CD4-positive, alpha-beta T cell treated with Interleukin-1 beta for 1 hour (primary cell): ENCODE measurements around the gene NFE2L2.

ENCODE experiments used
- DNase-seq, 2 donors: peaks; one replicate each; pipeline ENCODE4 v3.0.0-alpha.2; 2020 to 2022

NFE2L2 gene

DNA sequence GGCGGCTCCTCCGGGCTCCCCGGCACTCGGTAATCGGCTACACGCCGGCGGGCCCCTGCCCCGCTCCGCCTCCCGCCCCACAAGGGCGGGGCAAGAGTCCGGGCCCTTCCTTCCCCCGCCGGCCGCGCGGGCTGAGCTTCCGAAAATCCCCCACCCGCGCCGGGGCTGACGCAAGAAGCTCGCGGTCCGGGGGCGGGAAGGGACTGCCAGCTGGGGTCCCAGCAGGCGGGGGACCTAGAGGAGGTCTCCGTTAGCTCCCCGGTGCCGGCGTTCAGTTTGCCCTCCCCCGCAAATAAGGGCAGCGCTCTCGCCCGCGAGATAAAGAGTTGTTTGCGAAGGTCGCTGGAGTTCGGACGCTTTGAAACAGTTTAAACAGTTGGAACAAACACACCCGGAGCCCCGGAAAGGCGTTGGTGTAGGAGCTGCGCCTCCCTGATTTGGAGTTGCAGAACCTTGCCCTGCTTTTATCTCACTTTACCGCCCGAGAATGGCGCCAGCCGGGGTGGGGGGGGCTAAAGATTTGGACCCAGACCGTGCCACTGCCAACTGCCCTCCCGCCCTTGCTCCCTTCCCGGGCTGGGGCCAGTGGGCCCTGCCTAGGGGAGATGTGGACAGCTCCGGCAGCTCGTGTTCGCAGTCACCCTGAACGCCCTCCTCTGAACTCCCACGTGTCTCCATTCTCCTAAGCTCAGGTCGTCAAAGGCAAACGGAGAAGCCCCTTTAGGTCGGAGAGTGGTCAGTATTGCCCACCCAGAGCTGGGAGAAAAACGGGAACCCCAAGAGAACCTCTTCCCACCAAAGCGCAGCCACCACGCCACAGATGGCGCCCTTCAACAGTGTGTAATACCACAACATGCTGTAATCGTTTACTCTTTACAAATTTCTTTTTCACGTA lies at the start of gene NFE2L2:
NFE2L2 (minus strand) TSS at position 35 of the 895 bp plus-strand sequence. CDS start 151 bp downstream, outside the sequence.
- DNase-seq: peak; percentile 93 to 95

DNA sequence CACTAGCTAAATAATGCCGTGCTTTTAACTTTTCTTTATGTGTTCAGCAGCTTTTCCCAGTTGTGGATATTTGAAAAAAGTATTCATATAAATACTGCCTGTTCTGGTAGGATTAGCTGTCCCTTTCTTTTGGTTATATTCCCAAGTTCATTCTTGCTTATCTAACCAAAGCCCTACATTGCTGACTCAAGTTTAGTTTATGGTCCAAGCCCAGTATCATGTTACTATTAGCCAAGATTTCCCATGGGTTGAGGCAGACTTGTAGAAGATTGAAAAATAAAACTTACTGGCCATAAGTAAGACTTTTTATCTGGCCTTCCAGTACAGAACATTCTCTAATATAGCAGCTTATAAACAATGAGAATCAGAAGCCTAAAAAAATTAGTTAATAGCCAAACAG lies 49.7 kb upstream of the NFE2L2 start:
- DNase-seq: no peak

- no peak for DNase-seq
Measured at GRCh38 chr2:177313162-177313781, 48.7 kb upstream of the NFE2L2 start.

DNA sequence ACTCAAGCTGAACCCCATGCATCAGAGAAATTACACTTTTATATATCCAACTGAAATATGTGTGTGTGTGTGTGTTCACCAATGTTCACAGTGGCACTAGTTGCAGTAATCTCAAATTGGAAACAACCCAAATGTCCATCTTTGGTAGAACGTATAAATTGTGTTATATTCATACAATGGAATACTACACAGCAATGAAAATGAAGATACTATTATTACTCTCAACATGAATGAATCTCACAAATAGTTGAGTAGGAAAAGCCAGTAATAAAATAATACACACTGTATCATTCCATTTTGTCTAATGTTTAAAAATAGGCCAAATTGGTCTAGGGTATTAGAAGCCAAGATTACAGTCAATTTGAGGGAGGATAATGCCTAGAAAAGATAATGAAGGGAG lies 48.0 kb upstream of the NFE2L2 start:
- no peak for DNase-seq

DNA sequence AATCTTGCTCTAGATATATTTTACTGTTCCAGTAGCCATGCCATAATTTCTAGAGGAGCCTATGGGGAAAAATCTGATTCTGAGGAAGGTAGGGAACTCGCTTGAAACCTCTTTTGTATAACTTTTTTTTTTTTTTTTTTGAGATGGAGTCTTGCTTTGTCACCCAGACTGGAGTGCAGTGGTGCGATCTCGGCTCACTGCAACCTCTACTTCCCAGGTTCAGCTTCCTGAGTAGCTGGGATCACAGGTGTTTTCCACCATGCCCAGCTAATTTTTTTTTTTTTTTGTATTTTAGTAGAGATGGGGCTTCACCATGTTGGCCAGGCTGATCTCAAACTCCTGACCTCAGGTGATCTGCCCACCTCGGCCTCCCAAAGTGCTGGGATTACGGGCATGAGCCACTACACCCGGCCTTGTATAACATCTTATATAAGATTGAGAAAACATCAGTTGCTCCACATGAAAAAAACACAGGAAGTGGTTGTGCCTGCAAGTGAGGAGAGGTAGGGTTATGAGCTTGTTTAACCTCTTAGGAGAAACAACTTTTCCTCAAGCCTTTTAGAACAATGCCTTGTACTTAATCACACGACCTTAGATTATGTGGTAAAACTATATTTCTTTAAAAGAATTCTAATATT lies 45.3 kb upstream of the NFE2L2 start:
- DNase-seq: peak; percentile 25 to 33

GRCh38 chr2:177306550-177306949 lies 42.0 kb upstream of the NFE2L2 start:
- no peak for DNase-seq

- DNase-seq: no peak
Measured at GRCh38 chr2:177303939-177304338, 39.4 kb upstream of the NFE2L2 start.

DNA sequence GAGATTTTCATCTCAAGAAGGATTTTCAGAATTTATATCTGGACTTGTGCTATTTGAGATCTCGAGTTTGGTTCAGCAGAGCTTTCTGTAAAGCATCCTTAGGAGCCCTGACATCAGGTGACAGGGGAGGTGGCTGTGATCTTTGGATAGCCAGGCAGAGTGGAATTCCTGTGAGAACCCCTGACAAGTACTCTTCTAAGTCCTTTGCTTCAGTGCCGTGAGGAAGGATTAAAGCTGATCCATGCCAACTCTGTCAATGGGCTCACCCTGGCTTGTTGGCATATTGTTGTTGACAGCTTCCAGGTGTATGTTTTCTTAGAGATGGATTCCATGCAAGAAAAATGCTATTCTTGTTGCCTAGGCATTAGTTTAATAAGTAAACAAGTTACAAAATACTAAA lies 38.0 kb upstream of the NFE2L2 start:
- DNase-seq: no peak

DNA sequence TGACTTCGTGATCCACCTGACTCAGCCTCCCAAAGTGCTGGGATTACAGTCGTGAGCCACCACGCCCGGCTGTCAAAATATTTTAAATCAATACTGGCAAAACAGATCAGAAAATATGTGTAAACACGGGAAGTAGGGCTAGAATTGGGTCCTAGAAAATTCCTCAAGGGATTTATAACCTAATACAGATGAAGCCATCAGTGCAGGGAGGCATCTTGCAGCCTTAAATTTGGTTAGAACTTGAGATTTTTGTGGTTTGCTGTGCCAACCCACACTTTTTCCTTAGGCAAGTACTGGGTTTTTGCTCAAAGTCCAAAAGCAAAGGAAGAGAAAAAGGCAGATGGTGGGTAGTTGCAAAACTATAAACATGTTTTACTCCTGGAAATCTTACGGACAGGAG lies 33.7 kb upstream of the NFE2L2 start:
- DNase-seq: no peak

GRCh38 chr2:177296040-177296439 lies 31.5 kb upstream of the NFE2L2 start:
- DNase-seq: peak in 1 of 2 donors; percentile 57

DNA sequence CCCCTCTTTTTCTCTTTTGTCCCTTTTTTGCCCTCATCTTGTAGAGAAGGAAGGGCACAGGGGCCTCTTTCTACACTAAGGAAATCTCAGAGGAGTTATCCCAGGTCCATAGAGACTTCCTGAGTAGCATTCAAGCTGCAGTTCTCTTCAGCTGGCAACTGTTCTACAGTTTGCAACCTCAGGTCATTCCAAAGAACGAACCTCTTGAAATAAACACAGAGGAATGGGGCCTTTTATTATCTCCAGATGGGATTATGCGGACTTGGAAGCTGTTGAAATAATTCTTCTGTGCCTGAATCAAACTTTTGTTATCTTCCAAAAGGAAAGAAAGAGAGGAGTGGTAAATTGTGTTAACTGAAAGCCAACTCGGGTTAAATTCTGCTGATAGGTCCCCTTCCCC lies 31.0 kb upstream of the NFE2L2 start:
- no peak for DNase-seq

GRCh38 chr2:177291701-177292100 lies 27.2 kb upstream of the NFE2L2 start:
- no peak for DNase-seq

DNA sequence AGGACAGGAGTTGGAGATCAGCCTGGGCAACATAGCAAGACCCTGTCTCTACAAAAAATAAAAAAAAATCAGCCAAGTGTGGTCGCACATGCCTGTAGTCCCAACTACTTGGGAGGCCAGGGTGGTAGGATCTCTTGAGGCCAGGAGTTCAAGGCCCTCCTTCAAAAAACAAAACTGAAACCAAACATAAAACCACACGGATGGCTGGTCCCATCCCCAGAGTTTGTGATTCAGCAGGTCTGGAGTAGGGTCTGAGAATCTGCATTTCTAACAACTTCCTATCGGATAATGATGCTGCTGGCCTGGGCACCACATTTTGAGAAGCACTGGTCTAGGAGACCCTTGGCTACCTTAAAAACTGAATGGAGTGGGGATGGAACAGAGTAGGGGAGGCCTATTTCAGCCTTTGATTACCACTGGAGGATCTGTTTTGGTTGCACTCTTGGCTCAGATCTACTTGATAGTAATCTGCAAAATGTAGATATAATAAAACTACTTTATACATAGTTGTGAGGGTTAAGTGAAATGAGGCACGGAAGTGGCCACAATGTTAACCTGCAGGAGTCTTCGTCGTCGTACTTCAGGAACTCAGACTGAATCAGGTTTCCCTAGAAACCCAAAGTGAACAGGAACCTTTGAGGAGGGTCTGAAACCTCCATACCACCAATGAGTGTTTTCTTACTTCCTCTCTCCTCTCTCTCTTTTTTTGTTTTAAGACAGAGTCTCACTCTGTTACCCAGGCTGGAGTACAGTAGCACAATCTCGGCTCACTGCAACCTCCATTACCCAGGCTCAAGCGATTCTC lies 25.5 kb upstream of the NFE2L2 start:
- DNase-seq: no peak

DNA sequence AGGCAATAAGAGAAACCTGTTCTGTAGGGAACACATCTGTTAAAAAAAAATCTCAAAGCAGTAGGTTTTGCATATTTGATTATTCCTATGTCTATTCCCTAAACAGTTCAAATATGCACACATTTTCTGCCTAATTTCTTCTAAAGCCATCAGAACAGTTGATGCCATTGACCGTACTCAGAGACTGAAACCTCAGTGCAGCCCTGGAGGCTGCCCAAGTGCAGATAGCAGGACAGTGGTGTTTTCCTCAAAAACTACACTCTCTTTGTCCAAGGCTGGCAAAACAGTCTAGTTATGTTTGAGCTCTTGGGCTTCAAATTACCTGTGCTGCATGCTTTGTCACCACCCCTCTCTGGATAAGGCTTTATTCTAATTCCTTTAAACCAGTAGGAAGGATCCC lies 23.3 kb upstream of the NFE2L2 start:
- DNase-seq: no peak

GRCh38 chr2:177285892-177286715 lies 21.6 kb upstream of the NFE2L2 start:
- no peak for DNase-seq

GRCh38 chr2:177284531-177284930 lies 20.0 kb upstream of the NFE2L2 start:
- DNase-seq: no peak

GRCh38 chr2:177283906-177284305 lies 19.4 kb upstream of the NFE2L2 start:
- no peak for DNase-seq

DNA sequence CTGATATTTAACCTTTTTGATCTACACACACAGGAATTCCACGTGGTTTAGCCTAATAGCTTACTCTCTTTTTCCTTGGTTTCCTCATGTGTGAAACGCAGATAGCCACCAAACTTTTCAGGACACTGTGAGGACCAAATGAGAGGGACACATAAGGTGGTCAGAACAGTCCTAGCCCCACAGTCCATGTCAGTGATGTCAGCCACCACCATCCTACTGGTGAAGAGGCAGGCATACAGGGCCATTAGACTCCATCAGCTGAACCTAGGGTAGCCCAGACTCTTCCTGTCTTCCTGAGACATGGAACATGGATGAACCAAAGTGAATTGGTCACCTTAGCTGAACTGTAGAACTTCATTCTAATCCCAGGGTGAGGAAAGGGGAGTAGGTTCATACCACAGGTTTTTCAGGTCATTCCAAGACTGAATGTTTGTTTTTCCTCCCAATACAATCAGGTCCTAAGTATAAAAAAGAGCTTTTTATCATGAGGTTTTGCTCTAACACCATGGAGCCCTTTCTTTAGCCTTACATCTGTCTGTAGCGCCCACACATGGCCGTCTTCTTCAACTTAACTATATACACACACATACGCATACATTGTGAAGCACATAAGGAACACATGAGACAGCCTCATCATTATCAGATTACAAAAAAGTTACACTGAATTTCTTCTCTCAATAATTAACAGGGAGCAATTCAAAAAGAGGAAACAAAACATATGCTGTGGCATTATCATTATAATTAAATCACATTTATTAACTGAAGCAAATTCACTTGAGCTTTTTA lies 18.5 kb upstream of the NFE2L2 start:
- no peak for DNase-seq

- DNase-seq: no peak
Measured at GRCh38 chr2:177282181-177282641, 17.7 kb upstream of the NFE2L2 start.

GRCh38 chr2:177281400-177282180 lies 17.1 kb upstream of the NFE2L2 start:
- DNase-seq: peak in 1 of 2 donors; percentile 53
